OCI-LY3 (cell line): ENCODE measurements around the gene NEIL1.

Experiments used
- CTCF ChIP-seq: fragments of 200-600, 300-600 bp; sonication (generic); IDR thresholded peaks from 2 replicates; pipeline ENCODE4 v1.5.1; 2014; ENCODE audit warnings: antibody characterized with exemption, low read length, low read depth
- EZH2phosphoT487 ChIP-seq: fragments of 200-600 bp; shearing (Covaris generic); IDR thresholded peaks from 2 replicates; pipeline ENCODE4 v1.6.1; 2018; ENCODE audit warnings: antibody characterized with exemption, mixed run types, low read depth

DNA sequence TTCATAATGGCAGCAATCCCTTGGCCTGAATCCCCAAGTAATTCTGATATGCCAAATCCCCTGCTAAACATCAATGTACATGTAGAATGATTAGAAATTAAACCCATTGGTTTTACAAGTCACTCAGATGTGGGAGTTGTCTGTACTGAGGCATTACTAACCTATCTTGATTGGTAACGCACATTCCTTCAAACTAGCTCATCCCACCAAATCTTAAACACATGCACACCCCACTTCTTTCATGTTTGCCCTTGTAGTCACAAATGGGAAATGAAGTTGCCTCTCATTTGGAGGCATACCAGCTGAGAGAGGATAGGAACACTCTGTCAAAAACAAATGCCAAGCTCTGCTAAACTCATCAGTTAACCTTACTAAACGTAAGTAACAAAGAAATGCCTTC lies 50.7 kb downstream of the NEIL1 start:
- TF ChIP-seq CTCF (no peak), EZH2phosphoT487 (no peak)
